ENCODE results near the gene ST8SIA6.
A peak's percentile ranks its signal among the peaks of the same experiment; 100 is the strongest.

The ST8SIA6 gene

GRCh38 chr10:17386021-17386420, 68.4 kb downstream of the ST8SIA6 start:
- no peak for DNase-seq (ENCODE audit: low read depth in 2 of 2)

GRCh38 chr10:17385066-17385465, 69.3 kb downstream of the ST8SIA6 start:
- DNase-seq (ENCODE audit: low read depth in 2 of 2), result no peak

GRCh38 chr10:17383801-17384555, 70.4 kb downstream of the ST8SIA6 start:
- no peak for DNase-seq (ENCODE audit: low read depth in 2 of 2)

GRCh38 chr10:17381502-17382142, 72.8 kb downstream of the ST8SIA6 start:
- no peak for DNase-seq (ENCODE audit: low read depth in 2 of 2)

- no peak for DNase-seq (ENCODE audit: low read depth in 2 of 2)
Observed at GRCh38 chr10:17380888-17381287, 73.5 kb downstream of the ST8SIA6 start.

GRCh38 chr10:17380016-17380415, 74.4 kb downstream of the ST8SIA6 start:
- no peak for DNase-seq (ENCODE audit: low read depth in 2 of 2)

- DNase-seq (ENCODE audit: low read depth in 2 of 2), result no peak
Observed at GRCh38 chr10:17379151-17379690, 75.2 kb downstream of the ST8SIA6 start.

- DNase-seq (ENCODE audit: low read depth in 2 of 2), result peak; percentile 14 to 38
Observed at GRCh38 chr10:17375936-17376584, 78.3 kb downstream of the ST8SIA6 start.

- no peak for DNase-seq (ENCODE audit: low read depth in 2 of 2)
Observed at GRCh38 chr10:17368708-17369272, 85.6 kb downstream of the ST8SIA6 start.

GRCh38 chr10:17366705-17367104, 87.7 kb downstream of the ST8SIA6 start:
- DNase-seq (ENCODE audit: low read depth in 2 of 2), result no peak

GRCh38 chr10:17365402-17365801, 89.0 kb downstream of the ST8SIA6 start:
- DNase-seq (ENCODE audit: low read depth in 2 of 2), result no peak

GRCh38 chr10:17358461-17358860, 95.9 kb downstream of the ST8SIA6 start:
- no peak for DNase-seq (ENCODE audit: low read depth in 2 of 2)

- no peak for DNase-seq (ENCODE audit: low read depth in 2 of 2)
Observed at GRCh38 chr10:17357781-17358180, 96.6 kb downstream of the ST8SIA6 start.

GRCh38 chr10:17356820-17357219, 97.6 kb downstream of the ST8SIA6 start:
- DNase-seq (ENCODE audit: low read depth in 2 of 2), result no peak

GRCh38 chr10:17354781-17355180, 99.6 kb downstream of the ST8SIA6 start:
- DNase-seq (ENCODE audit: low read depth in 2 of 2), result no peak

- no peak for DNase-seq (ENCODE audit: low read depth in 2 of 2)
Observed at GRCh38 chr10:17353568-17354300, 100.7 kb downstream of the ST8SIA6 start.

- no peak for DNase-seq (ENCODE audit: low read depth in 2 of 2)
Observed at GRCh38 chr10:17352583-17352982, 101.8 kb downstream of the ST8SIA6 start.

- no peak for DNase-seq (ENCODE audit: low read depth in 2 of 2)
Observed at GRCh38 chr10:17351506-17351905, 102.9 kb downstream of the ST8SIA6 start.

GRCh38 chr10:17349717-17350116, 104.7 kb downstream of the ST8SIA6 start:
- no peak for DNase-seq (ENCODE audit: low read depth in 2 of 2)

- no peak for DNase-seq (ENCODE audit: low read depth in 2 of 2)
Observed at GRCh38 chr10:17348501-17349349, 105.7 kb downstream of the ST8SIA6 start.

All from stimulated activated CD8-positive, alpha-beta memory T cell treated with anti-CD3 and anti-CD28 coated beads, Interleukin-2, amount 100 ng/mL, for 48 hours (primary cell).